ENCODE data around the gene PLAAT2.

Gene PLAAT2

GRCh38 chr11:63518548-63518947, 44.6 kb downstream of the PLAAT2 start:
- POLR2A ChIA-PET, result no interaction called here
- CTCF ChIA-PET, result interaction anchor here (1.1 to 1.2 kb wide), 2 partner anchors 14 to 108 kb away, joined by 3 read pairs; no protein-coding TSS in a partner anchor
- no peak overlapping the region for H3K4me3 ChIP-seq (ENCODE audit: low read depth, low read length)
- DNase-seq (ENCODE audit: low read depth, low spot score), result peak; percentile 56
- no peak for TF ChIP-seq CTCF (IDR thresholded peaks at IDR 0.05; ENCODE audit: insufficient read depth, low read length, missing control alignments)

- H3K4me3 ChIP-seq (ENCODE audit: low read depth, low read length), result no peak overlapping the region
- POLR2A ChIA-PET, result no interaction called here
- TF ChIP-seq CTCF (IDR thresholded peaks at IDR 0.05; ENCODE audit: insufficient read depth, low read length, missing control alignments), result no peak
- DNase-seq (ENCODE audit: low read depth, low spot score), result no peak
- CTCF ChIA-PET, result no interaction called here
Observed at GRCh38 chr11:63517156-63517555, 46.0 kb downstream of the PLAAT2 start.

DNA sequence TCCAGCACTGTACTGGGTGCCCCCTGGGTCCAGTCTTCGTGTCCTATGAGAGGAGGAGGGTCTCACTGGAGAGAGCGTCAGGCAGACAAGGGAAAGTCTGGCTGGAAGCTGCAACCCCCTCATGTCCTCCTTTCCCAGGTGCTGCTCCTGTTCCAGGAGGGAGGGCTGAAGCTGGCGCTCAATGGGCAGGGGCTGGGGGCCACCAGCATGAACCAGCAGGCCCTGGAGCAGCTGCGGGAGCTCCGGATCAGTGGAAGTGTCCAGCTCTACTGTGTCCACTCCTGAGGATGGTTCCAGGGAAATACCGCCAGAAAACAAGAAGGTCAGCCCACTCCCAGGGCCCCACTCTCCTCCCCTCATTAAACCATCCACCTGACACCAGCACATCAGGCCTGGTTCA, 47.1 kb downstream of the PLAAT2 start:
- ChIA-PET POLR2A (no interaction called here), CTCF (interaction anchor here (2.1 kb wide), 1 partner anchor 37 kb away, joined by 5 read pairs; no protein-coding TSS in a partner anchor)
- no peak for DNase-seq (ENCODE audit: low read depth, low spot score)
- no peak for TF ChIP-seq CTCF (IDR thresholded peaks at IDR 0.05; ENCODE audit: insufficient read depth, low read length, missing control alignments)
- H3K4me3 ChIP-seq (ENCODE audit: low read depth, low read length), result no peak overlapping the region

DNA sequence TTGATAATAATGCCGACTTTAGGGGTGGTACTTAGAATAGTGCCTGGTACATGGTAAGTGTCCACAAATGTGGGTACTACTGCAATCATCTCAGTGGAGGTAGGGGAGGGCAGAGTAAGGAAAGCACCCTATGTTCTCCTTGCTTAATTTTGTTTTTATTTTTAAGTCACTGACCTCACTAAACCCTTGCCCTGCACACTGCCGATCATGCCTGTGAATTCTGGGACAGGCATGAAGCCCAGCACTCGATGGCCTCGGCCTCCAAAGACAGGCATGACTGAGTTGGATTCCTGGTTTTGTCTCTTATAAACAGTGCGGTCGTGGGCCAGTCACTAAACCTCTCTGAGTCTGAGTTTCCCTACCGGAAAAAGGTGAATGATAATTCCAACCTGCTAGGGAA, 50.4 kb downstream of the PLAAT2 start:
- no peak for DNase-seq (ENCODE audit: low read depth, low spot score)
- CTCF ChIA-PET, result no interaction called here
- no peak for TF ChIP-seq CTCF (IDR thresholded peaks at IDR 0.05; ENCODE audit: insufficient read depth, low read length, missing control alignments)
- no peak overlapping the region for H3K4me3 ChIP-seq (ENCODE audit: low read depth, low read length)
- POLR2A ChIA-PET, result no interaction called here

DNA sequence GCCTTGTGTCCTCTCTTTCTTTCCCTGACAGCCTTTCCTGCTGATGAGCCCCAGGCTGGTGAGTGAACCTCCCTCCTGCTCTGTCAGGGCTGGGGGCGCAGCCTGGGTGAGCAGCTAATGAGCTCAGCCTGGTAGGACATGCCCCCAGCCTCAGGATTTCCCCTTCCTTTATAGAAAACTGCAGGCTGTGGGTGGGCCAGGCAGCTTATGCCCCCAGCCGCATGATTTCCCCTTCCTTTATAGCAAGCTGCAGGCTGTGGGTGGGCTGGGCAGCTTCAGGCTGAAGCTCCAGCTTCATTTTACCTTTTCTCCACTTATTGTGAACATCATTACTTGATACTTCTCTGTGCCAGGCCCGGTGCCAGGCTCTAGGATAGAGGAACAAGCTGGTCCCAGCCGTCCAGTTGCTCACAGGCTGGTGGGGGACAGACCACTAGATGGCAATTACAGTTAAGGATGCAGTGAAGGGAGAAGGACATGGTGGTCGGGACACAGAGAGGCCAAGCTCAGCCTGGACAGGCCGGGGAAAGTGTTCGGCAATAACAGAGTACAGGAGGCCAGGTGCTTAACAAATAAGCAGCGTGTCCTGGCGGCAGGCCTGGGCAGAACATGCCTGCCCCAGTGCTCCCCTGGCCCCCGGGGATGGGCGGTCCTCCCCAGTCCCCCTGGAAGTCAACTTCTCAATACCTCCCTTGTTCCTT, 52.0 kb downstream of the PLAAT2 start:
- CTCF ChIA-PET, result interaction anchor here (1.3 to 1.7 kb wide), 2 partner anchors 9 to 32 kb away, joined by 3 to 6 read pairs; no protein-coding TSS in a partner anchor
- H3K4me3 ChIP-seq (ENCODE audit: low read depth, low read length), result no peak overlapping the region
- POLR2A ChIA-PET, result no interaction called here
- DNase-seq (ENCODE audit: low read depth, low spot score), result no peak
- TF ChIP-seq CTCF (IDR thresholded peaks at IDR 0.05; ENCODE audit: insufficient read depth, low read length, missing control alignments), result no peak

DNA sequence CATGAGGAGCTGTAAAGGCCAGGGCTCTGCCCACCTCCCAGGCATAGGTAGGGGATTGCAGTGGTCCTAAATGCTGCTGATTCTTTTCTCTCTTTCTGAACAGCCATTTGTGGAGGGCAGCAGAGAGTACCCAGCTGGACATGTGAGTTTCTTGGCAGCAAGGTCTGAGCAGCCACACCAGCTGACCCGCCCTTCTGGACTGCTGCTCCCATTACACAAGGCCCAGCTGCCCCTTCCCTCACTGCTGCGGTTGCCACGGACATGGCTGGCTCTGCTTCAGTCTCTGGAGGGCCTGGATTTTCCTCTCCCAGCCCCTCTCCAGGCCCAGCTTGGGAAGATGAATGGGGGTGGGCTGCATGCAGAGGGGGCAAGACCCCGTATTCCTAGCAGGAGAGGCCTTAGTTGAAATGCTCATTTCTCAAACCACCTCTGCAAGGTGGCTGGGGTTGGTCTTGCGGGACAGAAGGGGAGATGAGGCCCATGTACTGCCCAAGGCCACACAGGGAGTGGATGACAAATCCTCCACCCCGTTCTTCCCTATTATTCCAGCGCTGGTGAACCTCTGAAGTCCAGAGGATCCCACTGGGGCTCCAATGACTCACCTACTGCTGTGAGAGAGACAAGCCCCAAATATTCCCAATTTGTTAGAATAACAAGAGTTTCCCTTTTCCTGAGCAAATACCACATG, 52.7 kb downstream of the PLAAT2 start:
- no peak for TF ChIP-seq CTCF (IDR thresholded peaks at IDR 0.05; ENCODE audit: insufficient read depth, low read length, missing control alignments)
- no peak overlapping the region for H3K4me3 ChIP-seq (ENCODE audit: low read depth, low read length)
- POLR2A ChIA-PET, result no interaction called here
- DNase-seq (ENCODE audit: low read depth, low spot score), result no peak
- CTCF ChIA-PET, result interaction anchor here (1.3 to 1.7 kb wide), 3 partner anchors 10 to 31 kb away, joined by 3 to 6 read pairs (median 6); no protein-coding TSS in a partner anchor

Measured in AG04449 (cell line).